ENCODE measurements around the gene TRABD2B. TPM values are rescaled to one million over a fixed set of nuclear protein-coding genes. Genes with fewer than 3 reads are reported as not detected.

TRABD2B gene
- total and polyA plus RNA-seq, 2 donors from 2014 or later: 19.8 to 62.0 TPM

GRCh38 chr1:48006264-48006663 lies 9.1 kb upstream of the TRABD2B start:
- Histone ChIP-seq H3K4me1 (ENCODE audit: control insufficient read depth in 2 of 3, insufficient read depth in 2 of 3, low read depth in 1 of 3, low read length in 3 of 3) (peaks cover 0 to under 1% (median 0%) of the 10 kb centered on the region in 3 donors), H3K9me3 (ENCODE audit: control insufficient read depth in 2 of 3, insufficient read depth in 1 of 3, low read length in 3 of 3) (no peaks in the 10 kb centered on the region), H3K27ac (ENCODE audit: low read depth in 2 of 2, low read length in 2 of 2) (no peak overlapping the region), H3K36me3 (ENCODE audit: control insufficient read depth in 2 of 3, insufficient read depth in 3 of 3, low read length in 3 of 3) (no peaks in the 10 kb centered on the region), H3K4me3 (ENCODE audit: low read length in 3 of 3) (no peak overlapping the region), H3K27me3 (ENCODE audit: control insufficient read depth, insufficient read depth, low read length) (no peaks in the 10 kb centered on the region), H3K9ac (ENCODE audit: low read length in 3 of 3) (no peak overlapping the region)
- DNase-seq (no peak), FAIRE-seq (no peak)
- TF ChIP-seq, protein P1, sequence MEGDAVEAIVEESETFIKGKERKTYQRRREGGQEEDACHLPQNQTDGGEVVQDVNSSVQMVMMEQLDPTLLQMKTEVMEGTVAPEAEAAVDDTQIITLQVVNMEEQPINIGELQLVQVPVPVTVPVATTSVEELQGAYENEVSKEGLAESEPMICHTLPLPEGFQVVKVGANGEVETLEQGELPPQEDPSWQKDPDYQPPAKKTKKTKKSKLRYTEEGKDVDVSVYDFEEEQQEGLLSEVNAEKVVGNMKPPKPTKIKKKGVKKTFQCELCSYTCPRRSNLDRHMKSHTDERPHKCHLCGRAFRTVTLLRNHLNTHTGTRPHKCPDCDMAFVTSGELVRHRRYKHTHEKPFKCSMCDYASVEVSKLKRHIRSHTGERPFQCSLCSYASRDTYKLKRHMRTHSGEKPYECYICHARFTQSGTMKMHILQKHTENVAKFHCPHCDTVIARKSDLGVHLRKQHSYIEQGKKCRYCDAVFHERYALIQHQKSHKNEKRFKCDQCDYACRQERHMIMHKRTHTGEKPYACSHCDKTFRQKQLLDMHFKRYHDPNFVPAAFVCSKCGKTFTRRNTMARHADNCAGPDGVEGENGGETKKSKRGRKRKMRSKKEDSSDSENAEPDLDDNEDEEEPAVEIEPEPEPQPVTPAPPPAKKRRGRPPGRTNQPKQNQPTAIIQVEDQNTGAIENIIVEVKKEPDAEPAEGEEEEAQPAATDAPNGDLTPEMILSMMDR (IDR thresholded peaks at IDR 0.05; ENCODE audit: borderline replicate concordance, extremely low read depth, insufficient read depth): no peak
- intact Hi-C loops (cut with DNase I): no loop called here

DNA sequence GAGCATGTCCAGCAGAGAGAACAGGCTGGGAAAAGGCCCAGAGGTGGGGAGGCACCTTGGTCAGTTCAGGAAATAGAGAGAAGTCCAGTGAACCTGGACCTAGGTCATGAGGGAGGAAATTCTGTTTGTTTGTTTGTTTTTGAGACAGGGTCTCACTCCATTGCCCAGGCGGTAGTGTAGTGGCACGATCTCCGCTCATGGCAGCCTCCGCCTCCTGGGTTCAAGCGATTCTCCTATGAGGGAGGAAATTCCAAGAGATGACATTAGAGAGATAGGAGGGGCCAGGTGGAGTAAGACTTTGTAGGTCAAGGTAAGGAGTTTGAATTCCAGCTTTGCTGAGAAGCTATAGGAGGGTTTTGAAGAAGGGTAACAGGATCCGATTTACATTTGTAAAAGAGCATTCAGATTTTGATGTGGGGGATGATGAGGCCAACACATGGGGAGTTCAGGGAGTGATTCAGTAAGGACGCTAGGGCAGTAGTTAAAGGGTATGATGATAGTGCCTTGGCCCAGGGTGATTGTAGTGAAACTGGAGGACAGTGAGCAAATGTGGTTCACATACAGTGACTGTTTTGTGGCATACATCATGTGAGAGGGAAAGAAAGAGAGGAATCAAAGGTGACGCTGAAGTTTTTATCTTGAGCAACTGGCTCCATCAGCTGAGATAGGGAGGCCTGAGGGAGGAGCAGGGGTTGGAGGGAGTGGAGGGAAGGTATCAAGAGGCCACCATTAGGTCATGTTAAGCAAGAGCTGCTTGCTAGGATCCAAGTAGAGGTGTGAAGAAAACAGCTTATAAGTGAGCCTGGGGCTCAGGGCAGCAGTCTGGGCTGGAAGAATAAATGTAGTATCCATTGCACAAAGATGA lies 8.3 kb upstream of the TRABD2B start:
- H3K4me3 ChIP-seq (ENCODE audit: low read length in 3 of 3): no peak overlapping the region
- H3K9ac ChIP-seq (ENCODE audit: low read length in 3 of 3): no peak overlapping the region
- no peaks in the 10 kb centered on the region for H3K9me3 ChIP-seq (ENCODE audit: control insufficient read depth in 2 of 3, insufficient read depth in 1 of 3, low read length in 3 of 3)
- TF ChIP-seq, protein P1 (IDR thresholded peaks at IDR 0.05; ENCODE audit: borderline replicate concordance, extremely low read depth, insufficient read depth): no peak
- no peak for FAIRE-seq
- DNase-seq: peak in 1 of 5 donors; percentile 31
- H3K4me1 ChIP-seq (ENCODE audit: control insufficient read depth in 2 of 3, insufficient read depth in 2 of 3, low read depth in 1 of 3, low read length in 3 of 3): peaks cover 0 to 7% (median 6%) of the 10 kb centered on the region in 3 donors
- intact Hi-C loops (cut with DNase I): no loop called here
- H3K36me3 ChIP-seq (ENCODE audit: control insufficient read depth in 2 of 3, insufficient read depth in 3 of 3, low read length in 3 of 3): no peaks in the 10 kb centered on the region
- no peak overlapping the region for H3K27ac ChIP-seq (ENCODE audit: low read depth in 2 of 2, low read length in 2 of 2)
- H3K27me3 ChIP-seq (ENCODE audit: control insufficient read depth, insufficient read depth, low read length): no peaks in the 10 kb centered on the region

- DNase-seq (peak in 4 of 5 donors; percentile 89 to 95 (median 94)), FAIRE-seq (no peak)
- H3K36me3 ChIP-seq (ENCODE audit: control insufficient read depth in 2 of 3, insufficient read depth in 3 of 3, low read length in 3 of 3): no peaks in the 10 kb centered on the region
- no peak overlapping the region for H3K27ac ChIP-seq (ENCODE audit: low read depth in 2 of 2, low read length in 2 of 2)
- no peak overlapping the region for H3K9ac ChIP-seq (ENCODE audit: low read length in 3 of 3)
- H3K27me3 ChIP-seq (ENCODE audit: control insufficient read depth, insufficient read depth, low read length): no peaks in the 10 kb centered on the region
- no peak overlapping the region for H3K4me3 ChIP-seq (ENCODE audit: low read length in 3 of 3)
- TF ChIP-seq, protein P1 (IDR thresholded peaks at IDR 0.05; ENCODE audit: borderline replicate concordance, extremely low read depth, insufficient read depth): no peak
- intact Hi-C loops (cut with DNase I): no loop called here
- H3K9me3 ChIP-seq (ENCODE audit: control insufficient read depth in 2 of 3, insufficient read depth in 1 of 3, low read length in 3 of 3): no peaks in the 10 kb centered on the region
- H3K4me1 ChIP-seq (ENCODE audit: control insufficient read depth in 2 of 3, insufficient read depth in 2 of 3, low read depth in 1 of 3, low read length in 3 of 3): peaks cover 0 to 9% (median 6%) of the 10 kb centered on the region in 3 donors
These were observed 6.8 kb upstream of the TRABD2B start for GRCh38 chr1:48003741-48004531.

Data from kidney (tissue), 14 donors.